ENCODE results near the gene RABGEF1. TPM values are rescaled to one million over a fixed set of nuclear protein-coding genes. Genes with fewer than 3 reads are reported as not detected.
"Not testable (repeated sequence)": the region's sequence is repeated elsewhere in the genome, so short reads cannot be mapped to it uniquely, and the experiment has no call there.

Gene RABGEF1
- total and polyA plus RNA-seq, 2 donors = 22.9 to 30.1 TPM

DNA sequence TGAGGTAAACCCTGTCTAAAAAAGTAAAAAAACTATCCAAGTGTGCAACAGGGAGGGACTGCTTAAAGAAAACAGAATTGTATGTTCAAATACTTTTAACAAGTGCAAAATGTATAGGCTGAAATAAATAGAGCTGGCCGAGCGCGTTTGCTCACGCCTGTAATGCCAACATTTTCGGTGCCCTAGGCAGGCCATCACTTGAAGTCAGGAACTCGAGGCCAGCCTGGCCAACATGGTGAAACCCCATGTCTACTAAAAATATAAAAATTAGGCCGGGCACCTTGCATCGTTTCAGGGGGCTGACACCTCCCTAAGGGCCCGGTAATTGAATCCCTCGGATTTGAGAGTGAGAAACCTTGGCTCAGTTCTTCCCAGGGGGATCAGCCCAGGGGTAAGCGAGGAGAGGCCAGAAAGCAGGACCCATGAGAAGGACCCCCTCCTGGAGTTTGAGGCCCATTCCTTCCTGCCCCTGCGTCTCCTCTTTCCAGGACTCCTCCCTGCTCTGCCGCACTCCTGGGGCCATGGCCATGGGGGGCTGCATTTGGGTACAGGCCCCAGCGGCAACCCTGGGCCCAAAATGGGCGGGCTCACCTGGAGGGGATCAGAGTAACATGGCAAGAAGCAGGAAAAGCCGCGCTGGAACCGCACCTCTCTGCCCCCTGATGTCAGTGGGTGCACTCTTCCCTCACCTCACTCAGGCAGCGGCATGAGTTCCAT, 105.0 kb downstream of the RABGEF1 start:
- DNase-seq (ENCODE audit: extremely low spot score) = no peak
- H3K4me3 ChIP-seq (ENCODE audit: low read depth, low read length) = peak overlapping the region; percentile 75
- H3K4me1 ChIP-seq (ENCODE audit: insufficient read depth) = no peaks in the 10 kb centered on the region
- H3K27ac ChIP-seq (ENCODE audit: low read depth) = peak overlapping the region; percentile 90
- no peaks in the 10 kb centered on the region for H3K36me3 ChIP-seq (ENCODE audit: insufficient read depth)
- WGBS = 54% methylated on average over 19 of the region's 19 CpGs

- WGBS = 91% methylated on average over 4 of the region's 4 CpGs
- not testable (repeated sequence) for H3K36me3 ChIP-seq (ENCODE audit: insufficient read depth); DNase-seq (ENCODE audit: extremely low spot score); H3K4me3 ChIP-seq (ENCODE audit: low read depth, low read length); H3K4me1 ChIP-seq (ENCODE audit: insufficient read depth); H3K27ac ChIP-seq (ENCODE audit: low read depth)
Measured at GRCh38 chr7:66846096-66846445, 105.5 kb downstream of the RABGEF1 start.

- H3K4me1 ChIP-seq (ENCODE audit: insufficient read depth); DNase-seq (ENCODE audit: extremely low spot score); H3K4me3 ChIP-seq (ENCODE audit: low read depth, low read length); H3K36me3 ChIP-seq (ENCODE audit: insufficient read depth); H3K27ac ChIP-seq (ENCODE audit: low read depth): not testable (repeated sequence)
- WGBS = 9% methylated on average over 1 of the region's 2 CpGs
Measured at GRCh38 chr7:66847523-66847855, 107.0 kb downstream of the RABGEF1 start.

DNA sequence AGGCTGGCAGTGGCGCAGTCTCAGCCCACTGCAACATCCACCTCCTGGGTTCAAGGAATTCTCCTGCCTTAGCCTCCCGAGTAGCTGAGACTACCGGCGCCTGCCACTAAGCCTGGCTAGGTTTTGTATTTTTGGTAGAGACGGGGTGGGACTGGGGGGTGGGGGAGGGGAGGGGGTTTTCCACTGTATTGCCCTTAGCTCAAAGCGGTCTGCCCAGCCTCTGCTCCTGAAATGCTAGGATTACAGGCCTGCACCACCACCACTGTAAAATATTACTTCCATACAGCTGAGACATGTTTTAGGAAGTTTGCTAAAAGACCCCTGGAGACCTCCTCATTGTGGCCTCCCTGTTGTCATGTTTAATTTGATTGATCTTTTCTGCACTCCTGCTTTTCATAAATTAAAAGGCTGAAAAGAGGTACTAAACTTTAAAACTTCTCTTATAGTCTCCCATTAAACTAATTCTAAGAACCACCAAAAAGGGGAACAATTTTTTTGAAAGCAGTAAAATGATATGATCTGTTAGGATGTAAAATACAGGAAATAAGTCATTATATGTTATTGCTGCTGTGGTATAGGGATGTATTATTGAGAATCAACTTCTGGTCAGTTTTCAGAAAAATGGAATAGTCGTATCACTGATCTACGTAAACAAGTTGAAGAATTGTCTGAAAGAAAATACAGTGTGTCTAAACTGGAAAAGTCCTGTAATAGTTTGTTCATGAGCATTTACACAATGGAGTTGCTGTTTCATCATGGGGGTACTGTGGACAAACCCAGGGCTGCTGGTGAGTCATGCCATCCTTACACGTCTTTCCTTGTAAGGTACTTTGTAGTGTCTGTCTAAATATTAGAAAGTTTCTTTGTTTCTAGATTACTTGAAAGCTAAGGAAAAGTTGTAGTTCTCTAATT, 107.6 kb downstream of the RABGEF1 start:
- Histone ChIP-seq H3K36me3 (ENCODE audit: insufficient read depth) (no peaks in the 10 kb centered on the region), H3K4me1 (ENCODE audit: insufficient read depth) (no peaks in the 10 kb centered on the region), H3K27ac (ENCODE audit: low read depth) (no peak overlapping the region), H3K4me3 (ENCODE audit: low read depth, low read length) (no peak overlapping the region)
- DNase-seq (ENCODE audit: extremely low spot score) = no peak
- 67% methylated on average over 9 of the region's 9 CpGs for whole genome bisulfite sequencing

DNA sequence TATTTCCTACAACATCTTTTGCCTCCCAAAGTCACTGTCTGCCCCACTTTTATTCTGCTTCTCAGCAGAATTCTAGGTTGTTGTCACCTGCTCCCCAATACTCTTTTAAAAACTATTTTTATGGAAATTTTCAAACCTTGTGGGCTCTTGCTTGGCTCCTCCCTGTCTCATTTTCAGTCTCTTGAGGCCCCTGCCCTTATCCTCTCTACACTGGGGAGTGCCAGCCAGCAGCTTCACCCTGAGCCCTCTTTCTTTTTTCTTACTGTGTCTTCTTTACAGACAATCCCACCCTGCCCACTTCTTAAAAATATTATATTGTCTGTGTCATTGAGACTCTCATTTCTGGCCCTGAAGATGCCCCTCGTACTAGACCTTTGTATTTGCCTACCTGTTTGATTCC, 118.8 kb downstream of the RABGEF1 start:
- H3K36me3 ChIP-seq (ENCODE audit: insufficient read depth) = peaks cover 2% of the 10 kb centered on the region
- no peak for DNase-seq (ENCODE audit: extremely low spot score)
- WGBS = 93% methylated on average over 1 of the region's 1 CpG

GRCh38 chr7:66859794-66860645, 119.5 kb downstream of the RABGEF1 start:
- DNase-seq (ENCODE audit: extremely low spot score) = no peak
- 86% methylated on average over 10 of the region's 10 CpGs for WGBS
- Histone ChIP-seq H3K27ac (ENCODE audit: low read depth) (no peak overlapping the region), H3K4me1 (ENCODE audit: insufficient read depth) (no peaks in the 10 kb centered on the region), H3K4me3 (ENCODE audit: low read depth, low read length) (no peak overlapping the region), H3K36me3 (ENCODE audit: insufficient read depth) (peaks cover 2% of the 10 kb centered on the region)

More for the DNA sequence above, 118.8 kb downstream of the RABGEF1 start:
- Histone ChIP-seq H3K4me1 (ENCODE audit: insufficient read depth) (no peaks in the 10 kb centered on the region), H3K27ac (ENCODE audit: low read depth) (no peak overlapping the region), H3K4me3 (ENCODE audit: low read depth, low read length) (no peak overlapping the region)

- Histone ChIP-seq H3K27ac (ENCODE audit: low read depth) (no peak overlapping the region), H3K4me1 (ENCODE audit: insufficient read depth) (no peaks in the 10 kb centered on the region), H3K36me3 (ENCODE audit: insufficient read depth) (peaks cover 2% of the 10 kb centered on the region), H3K4me3 (ENCODE audit: low read depth, low read length) (no peak overlapping the region)
- no peak for DNase-seq (ENCODE audit: extremely low spot score)
- WGBS = 95% methylated on average over 3 of the region's 3 CpGs
Measured at GRCh38 chr7:66860767-66861166, 120.2 kb downstream of the RABGEF1 start.

Small RNAs within 50 kb of the gene (small RNA-seq; reads per million reads assigned to genes)
- not detected for gene AC027644.2

Other genes with a start within 250 kb of the RABGEF1 start
- gene KCTD7, start 111.9 kb upstream of the RABGEF1 start, total RNA-seq = 18.5 TPM
- gene KCTD7, start 111.9 kb upstream of the RABGEF1 start, polyA plus RNA-seq = 19.1 TPM
- gene TMEM248, start 180.5 kb downstream of the RABGEF1 start, total RNA-seq = 82.1 TPM
- gene TMEM248, start 180.5 kb downstream of the RABGEF1 start, polyA plus RNA-seq = 57.8 TPM